ENCODE results near the gene DHX30. TPM values are rescaled to one million over a fixed set of nuclear protein-coding genes. Genes with fewer than 3 reads are reported as not detected.
"Not testable (repeated sequence)": the region's sequence is repeated elsewhere in the genome, so short reads cannot be mapped to it uniquely, and the experiment has no call there.

The DHX30 gene
- total RNA-seq, result 100 to 1,000 TPM in 1 of 6 donors, 10 to 100 TPM in 5; 57.0 to 105 (median 72.8) TPM

GRCh38 chr3:47802734-47803479 is at the start of gene DHX30:
Gene DHX30, plus strand, starts transcription at chr3:47803138. Its CDS starts 7,546 bp downstream, at chr3:47810684.
- TF ChIP-seq POLR2A (IDR thresholded peaks at IDR 0.05), result peak in 3 of 4 donors; percentile 66 to 92 (median 85)
- TF ChIP-seq POLR2AphosphoS5 (IDR thresholded peaks at IDR 0.05), result peak; percentile 65 to 72
- TF ChIP-seq CTCF (IDR thresholded peaks at IDR 0.05), result peak in 1 of 6 experiments; percentile 6
- no peak for TF ChIP-seq EP300 (IDR thresholded peaks at IDR 0.05)
- Histone ChIP-seq H3K9me3 (no peaks in the 10 kb centered on the region), H3K27ac (peak within 1 kb of the TSS; percentile 94 to 99 (median 98)), H3K4me3 (peak within 1 kb of the TSS; percentile 65 to 89 (median 76)), H3K36me3 (peaks cover 0 to 25% (median 13%) of the 10 kb centered on the region in 4 donors), H3K4me1 (peaks cover 11 to 21% (median 14%) of the 10 kb centered on the region in 4 donors), H3K27me3 (no peaks in the 10 kb centered on the region)
- DNase-seq, result peak; percentile 93 to 98
- ATAC-seq (ENCODE audit: low FRiP score in 2 of 2), result peak; percentile 91 to 98
- WGBS, 2 donors, result 1% methylated on average over 45 to 55 of the region's 90 CpGs

- no peak for TF ChIP-seq EP300 (IDR thresholded peaks at IDR 0.05)
- TF ChIP-seq POLR2AphosphoS5 (IDR thresholded peaks at IDR 0.05), result no peak
- no peak for TF ChIP-seq POLR2A (IDR thresholded peaks at IDR 0.05)
- TF ChIP-seq CTCF (IDR thresholded peaks at IDR 0.05), result no peak
- ATAC-seq (ENCODE audit: low FRiP score in 2 of 2) (no peak), DNase-seq (no peak)
- H3K9me3 ChIP-seq, result no peaks in the 10 kb centered on the region
- H3K4me3 ChIP-seq, result no peak overlapping the region
- no peak overlapping the region for H3K27ac ChIP-seq
- H3K36me3 ChIP-seq, result peaks cover 0 to 10% (median 3%) of the 10 kb centered on the region in 4 donors
- no peaks in the 10 kb centered on the region for H3K4me1 ChIP-seq
- H3K27me3 ChIP-seq, result no peaks in the 10 kb centered on the region
- WGBS, 2 donors, result 88 to 92% methylated on average over 14 of the region's 14 CpGs
These were observed 44.5 kb upstream of the DHX30 start for GRCh38 chr3:47758261-47759025.

- not testable (repeated sequence) for H3K27me3 ChIP-seq; H3K9me3 ChIP-seq; DNase-seq; ATAC-seq (ENCODE audit: low FRiP score in 2 of 2); H3K4me3 ChIP-seq; H3K4me1 ChIP-seq; H3K27ac ChIP-seq
- 95 to 96% methylated on average over 4 of the region's 4 CpGs for WGBS, 2 donors
- peaks cover 0 to 27% (median 3%) of the 10 kb centered on the region in 4 donors for H3K36me3 ChIP-seq
These were observed 42.7 kb upstream of the DHX30 start for GRCh38 chr3:47760207-47760606.

GRCh38 chr3:47761046-47761445 is 41.9 kb upstream of the DHX30 start:
- H3K9me3 ChIP-seq, result no peaks in the 10 kb centered on the region
- TF ChIP-seq EP300 (IDR thresholded peaks at IDR 0.05), result no peak
- TF ChIP-seq CTCF (IDR thresholded peaks at IDR 0.05), result no peak
- no peak for TF ChIP-seq POLR2AphosphoS5 (IDR thresholded peaks at IDR 0.05)
- TF ChIP-seq POLR2A (IDR thresholded peaks at IDR 0.05), result no peak
- H3K4me3 ChIP-seq, result no peak overlapping the region
- 91 to 96% methylated on average over 4 of the region's 4 CpGs for WGBS, 2 donors
- no peaks in the 10 kb centered on the region for H3K27me3 ChIP-seq
- ATAC-seq (ENCODE audit: low FRiP score in 2 of 2) (no peak), DNase-seq (no peak)
- H3K36me3 ChIP-seq, result peaks cover 0 to 35% (median 3%) of the 10 kb centered on the region in 4 donors
- no peaks in the 10 kb centered on the region for H3K4me1 ChIP-seq
- H3K27ac ChIP-seq, result no peak overlapping the region

- no peak for ATAC-seq (ENCODE audit: low FRiP score in 2 of 2)
- no peaks in the 10 kb centered on the region for H3K9me3 ChIP-seq
- no peak overlapping the region for H3K4me3 ChIP-seq
- H3K27me3 ChIP-seq, result no peaks in the 10 kb centered on the region
- no peak for DNase-seq
- H3K36me3 ChIP-seq, result peaks cover 0 to 35% (median 3%) of the 10 kb centered on the region in 4 donors
- WGBS, 2 donors, result 55 to 72% methylated on average over 4 of the region's 4 CpGs
- TF ChIP-seq CTCF (IDR thresholded peaks at IDR 0.05) (no peak), POLR2A (IDR thresholded peaks at IDR 0.05) (no peak), EP300 (IDR thresholded peaks at IDR 0.05) (no peak), POLR2AphosphoS5 (IDR thresholded peaks at IDR 0.05) (no peak)
- no peaks in the 10 kb centered on the region for H3K4me1 ChIP-seq
- no peak overlapping the region for H3K27ac ChIP-seq
These were observed 40.7 kb upstream of the DHX30 start for GRCh38 chr3:47762233-47762632.

Data from upper lobe of left lung (tissue), 6 donors.